HG03097 (cell line): ENCODE results near the gene CLDN18.

Experiments used
- ATAC-seq: cut with Tn5 transposase; IDR thresholded peaks from one replicate; pipeline ENCODE4 v1.9.1; 2021; ENCODE audit not compliant: unreplicated experiment, low FRiP score

The CLDN18 gene

GRCh38 chr3:138060792-138061191 is 50.8 kb downstream of the CLDN18 start:
- ATAC-seq = no peak

- no peak for ATAC-seq
Measured at GRCh38 chr3:138062037-138062436, 52.1 kb downstream of the CLDN18 start.

- ATAC-seq = no peak
Measured at GRCh38 chr3:138062626-138063025, 52.7 kb downstream of the CLDN18 start.

GRCh38 chr3:138063416-138063815 is 53.5 kb downstream of the CLDN18 start:
- no peak for ATAC-seq

- ATAC-seq = no peak
Measured at GRCh38 chr3:138065949-138066348, 56.0 kb downstream of the CLDN18 start.

- ATAC-seq = peak; percentile 93
Measured at GRCh38 chr3:138066383-138066782, 56.4 kb downstream of the CLDN18 start.

GRCh38 chr3:138066972-138067371 is 57.0 kb downstream of the CLDN18 start:
- ATAC-seq = no peak

GRCh38 chr3:138068046-138068445 is 58.1 kb downstream of the CLDN18 start:
- no peak for ATAC-seq

- ATAC-seq = peak; percentile 56
Measured at GRCh38 chr3:138068579-138069174, 58.7 kb downstream of the CLDN18 start.

GRCh38 chr3:138070006-138070405 is 60.0 kb downstream of the CLDN18 start:
- ATAC-seq = no peak

GRCh38 chr3:138072796-138073195 is 62.8 kb downstream of the CLDN18 start:
- no peak for ATAC-seq

GRCh38 chr3:138078096-138078495 is 68.1 kb downstream of the CLDN18 start:
- no peak for ATAC-seq

- no peak for ATAC-seq
Measured at GRCh38 chr3:138078901-138079344, 69.0 kb downstream of the CLDN18 start.

- ATAC-seq = no peak
Measured at GRCh38 chr3:138079901-138080300, 69.9 kb downstream of the CLDN18 start.

- no peak for ATAC-seq
Measured at GRCh38 chr3:138081371-138082084, 71.6 kb downstream of the CLDN18 start.

GRCh38 chr3:138082085-138082991 is 72.4 kb downstream of the CLDN18 start:
- ATAC-seq = no peak

GRCh38 chr3:138082992-138083386 is 73.0 kb downstream of the CLDN18 start:
- ATAC-seq = no peak
